Neural cell (in vitro differentiated cells): ENCODE data around the gene HOXC5.

Source experiments
- EP300 ChIP-seq: fragments of 450-650 bp; conservative IDR thresholded peaks from 2 replicates; pipeline ENCODE4 v1.6.1; 2014; ENCODE audit warnings: antibody characterized with exemption, mild to moderate bottlenecking, moderate library complexity; ENCODE audit not compliant: poor library complexity, severe bottlenecking
- EZH2 ChIP-seq: fragments of 200-600, 300-800 bp; shearing (Covaris generic), sonication (generic); IDR thresholded peaks from 2 replicates; pipeline ENCODE4 v1.6.1; 2014; ENCODE audit warnings: antibody characterized with exemption, low read length, borderline replicate concordance, mild to moderate bottlenecking; ENCODE audit not compliant: insufficient read depth, poor library complexity, severe bottlenecking
- MXI1 ChIP-seq: fragments of 450-650 bp; conservative IDR thresholded peaks from 2 replicates; pipeline ENCODE4 v1.6.1; 2014; ENCODE audit warnings: antibody characterized with exemption, mild to moderate bottlenecking; ENCODE audit not compliant: poor library complexity, severe bottlenecking
- POLR2AphosphoS5 ChIP-seq: IDR thresholded peaks from 2 replicates; pipeline ENCODE4 v1.6.1; 2012
- RAD21 ChIP-seq: fragments of 450-650 bp; conservative IDR thresholded peaks from 2 replicates; pipeline ENCODE4 v1.6.1; 2014; ENCODE audit warnings: antibody characterized with exemption, mild to moderate bottlenecking, moderate library complexity
- SMC3 ChIP-seq: fragments of 450-650 bp; conservative IDR thresholded peaks from 2 replicates; pipeline ENCODE4 v1.6.1; 2014; ENCODE audit warnings: antibody characterized with exemption, mild to moderate bottlenecking, moderate library complexity; ENCODE audit not compliant: poor library complexity
- TAF1 ChIP-seq: IDR thresholded peaks from 2 replicates; pipeline ENCODE4 v1.6.1; 2012; ENCODE audit warnings: low read depth
- TF ChIP-seq, protein P1 (sequence below): fragments of 450-650 bp; IDR thresholded peaks from 2 replicates; pipeline ENCODE4 v1.5.1; 2014; ENCODE audit warnings: antibody characterized with exemption, mild to moderate bottlenecking, moderate library complexity; ENCODE audit not compliant: poor library complexity, severe bottlenecking
- TF ChIP-seq, protein P2 (sequence below): IDR thresholded peaks from 2 replicates; pipeline ENCODE4 v1.6.1; 2012; ENCODE audit warnings: borderline replicate concordance

DNA sequence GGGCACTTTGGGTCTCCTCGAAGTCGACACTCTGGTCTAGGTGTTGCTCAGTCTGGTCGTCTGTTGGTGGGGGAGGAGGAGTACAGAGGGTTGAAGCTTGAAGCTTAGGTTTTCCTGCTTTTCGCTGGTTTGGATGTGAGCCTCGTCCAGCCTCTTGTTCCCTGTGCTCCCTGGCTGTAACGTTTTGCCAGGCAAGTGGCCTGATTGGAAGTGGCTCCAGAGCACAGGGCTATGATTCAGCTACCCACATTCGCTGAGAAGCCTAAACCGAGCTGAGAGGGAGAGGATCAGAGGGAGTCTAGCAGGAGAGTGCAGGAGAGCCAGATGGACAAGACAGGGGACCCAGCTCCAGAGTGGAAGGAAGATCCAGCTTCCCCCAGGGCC is 41.8 kb upstream of the HOXC5 start:
- TF ChIP-seq SMC3 (no peak), EZH2 (no peak), TAF1 (no peak), POLR2AphosphoS5 (no peak), RAD21 (no peak), MXI1 (no peak), EP300 (no peak)
- TF ChIP-seq, protein P1, sequence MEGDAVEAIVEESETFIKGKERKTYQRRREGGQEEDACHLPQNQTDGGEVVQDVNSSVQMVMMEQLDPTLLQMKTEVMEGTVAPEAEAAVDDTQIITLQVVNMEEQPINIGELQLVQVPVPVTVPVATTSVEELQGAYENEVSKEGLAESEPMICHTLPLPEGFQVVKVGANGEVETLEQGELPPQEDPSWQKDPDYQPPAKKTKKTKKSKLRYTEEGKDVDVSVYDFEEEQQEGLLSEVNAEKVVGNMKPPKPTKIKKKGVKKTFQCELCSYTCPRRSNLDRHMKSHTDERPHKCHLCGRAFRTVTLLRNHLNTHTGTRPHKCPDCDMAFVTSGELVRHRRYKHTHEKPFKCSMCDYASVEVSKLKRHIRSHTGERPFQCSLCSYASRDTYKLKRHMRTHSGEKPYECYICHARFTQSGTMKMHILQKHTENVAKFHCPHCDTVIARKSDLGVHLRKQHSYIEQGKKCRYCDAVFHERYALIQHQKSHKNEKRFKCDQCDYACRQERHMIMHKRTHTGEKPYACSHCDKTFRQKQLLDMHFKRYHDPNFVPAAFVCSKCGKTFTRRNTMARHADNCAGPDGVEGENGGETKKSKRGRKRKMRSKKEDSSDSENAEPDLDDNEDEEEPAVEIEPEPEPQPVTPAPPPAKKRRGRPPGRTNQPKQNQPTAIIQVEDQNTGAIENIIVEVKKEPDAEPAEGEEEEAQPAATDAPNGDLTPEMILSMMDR = no peak
- TF ChIP-seq, protein P2, sequence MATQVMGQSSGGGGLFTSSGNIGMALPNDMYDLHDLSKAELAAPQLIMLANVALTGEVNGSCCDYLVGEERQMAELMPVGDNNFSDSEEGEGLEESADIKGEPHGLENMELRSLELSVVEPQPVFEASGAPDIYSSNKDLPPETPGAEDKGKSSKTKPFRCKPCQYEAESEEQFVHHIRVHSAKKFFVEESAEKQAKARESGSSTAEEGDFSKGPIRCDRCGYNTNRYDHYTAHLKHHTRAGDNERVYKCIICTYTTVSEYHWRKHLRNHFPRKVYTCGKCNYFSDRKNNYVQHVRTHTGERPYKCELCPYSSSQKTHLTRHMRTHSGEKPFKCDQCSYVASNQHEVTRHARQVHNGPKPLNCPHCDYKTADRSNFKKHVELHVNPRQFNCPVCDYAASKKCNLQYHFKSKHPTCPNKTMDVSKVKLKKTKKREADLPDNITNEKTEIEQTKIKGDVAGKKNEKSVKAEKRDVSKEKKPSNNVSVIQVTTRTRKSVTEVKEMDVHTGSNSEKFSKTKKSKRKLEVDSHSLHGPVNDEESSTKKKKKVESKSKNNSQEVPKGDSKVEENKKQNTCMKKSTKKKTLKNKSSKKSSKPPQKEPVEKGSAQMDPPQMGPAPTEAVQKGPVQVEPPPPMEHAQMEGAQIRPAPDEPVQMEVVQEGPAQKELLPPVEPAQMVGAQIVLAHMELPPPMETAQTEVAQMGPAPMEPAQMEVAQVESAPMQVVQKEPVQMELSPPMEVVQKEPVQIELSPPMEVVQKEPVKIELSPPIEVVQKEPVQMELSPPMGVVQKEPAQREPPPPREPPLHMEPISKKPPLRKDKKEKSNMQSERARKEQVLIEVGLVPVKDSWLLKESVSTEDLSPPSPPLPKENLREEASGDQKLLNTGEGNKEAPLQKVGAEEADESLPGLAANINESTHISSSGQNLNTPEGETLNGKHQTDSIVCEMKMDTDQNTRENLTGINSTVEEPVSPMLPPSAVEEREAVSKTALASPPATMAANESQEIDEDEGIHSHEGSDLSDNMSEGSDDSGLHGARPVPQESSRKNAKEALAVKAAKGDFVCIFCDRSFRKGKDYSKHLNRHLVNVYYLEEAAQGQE = no peak
